HG03457 (cell line): ENCODE data around the gene HINT2.

Experiments used
- ATAC-seq: cut with Tn5 transposase; IDR thresholded peaks from one replicate; pipeline ENCODE4 v1.9.1; 2021; ENCODE audit warnings: moderate number of reproducible peaks; ENCODE audit not compliant: unreplicated experiment

The HINT2 gene

DNA sequence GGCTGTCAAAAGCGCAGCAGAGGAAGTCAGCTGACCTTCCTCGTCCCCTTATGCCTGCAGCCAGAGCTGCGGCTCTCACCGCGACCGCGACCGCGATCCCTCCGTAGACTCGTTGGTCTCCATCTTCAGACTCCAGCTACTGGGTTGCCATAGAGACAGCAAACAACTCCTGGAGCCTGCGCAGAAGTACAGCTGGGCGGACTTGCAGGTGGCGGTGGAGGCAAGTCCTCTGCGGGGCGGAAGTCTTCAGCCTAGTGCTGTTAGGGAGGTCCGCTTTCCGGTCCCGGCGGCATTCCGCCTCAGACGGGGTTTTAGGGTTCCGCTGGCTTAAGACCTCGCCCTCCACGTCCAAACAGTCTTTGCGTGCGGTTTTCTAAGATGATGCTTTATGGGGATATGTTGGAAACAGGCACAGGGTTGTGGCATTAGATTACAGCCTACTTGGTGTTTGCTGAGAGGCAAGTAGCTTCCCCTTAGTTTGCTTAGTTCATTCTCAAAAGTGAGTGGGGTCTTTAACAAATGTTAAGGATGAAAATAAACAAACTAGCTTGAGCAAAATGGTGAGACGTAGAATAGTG is 2.7 kb downstream of the HINT2 start, which contains the start of gene SPAG8:
TSS of gene SPAG8 (minus strand) at position 238 of the 578 bp plus-strand sequence. CDS start at position 123, 115 bp downstream.
- ATAC-seq = peak; percentile 55

DNA sequence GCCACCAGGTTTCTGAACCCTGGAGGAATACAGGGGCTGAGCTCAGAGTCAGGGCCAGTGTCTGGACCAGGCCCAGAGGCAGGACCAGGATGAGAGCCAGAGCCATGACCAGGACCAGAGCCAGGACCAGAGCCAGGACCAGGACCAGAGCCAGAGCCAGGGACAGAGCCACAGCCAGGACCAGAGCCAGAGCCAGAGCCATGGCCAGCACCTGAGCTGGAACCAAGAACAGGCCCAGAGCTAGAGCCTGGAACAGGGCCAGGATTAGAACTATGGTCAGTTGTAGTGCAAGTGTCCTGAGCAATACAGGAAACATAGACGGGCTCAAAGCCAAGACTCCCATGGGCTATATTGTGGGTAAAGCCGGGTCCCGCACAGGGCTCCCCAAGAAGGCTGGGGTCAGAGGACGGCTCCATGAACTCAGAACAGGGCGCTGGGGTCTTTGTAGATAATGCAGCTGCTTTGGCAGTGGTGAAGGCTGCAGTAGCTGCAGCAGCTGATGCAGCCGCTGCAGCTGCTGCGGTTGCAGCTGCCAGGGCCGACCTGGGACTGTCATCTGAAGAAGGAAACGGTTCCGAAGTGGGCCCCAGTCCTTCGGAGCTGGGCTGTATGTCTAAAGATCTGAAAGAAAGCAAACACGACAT is 3.3 kb downstream of the HINT2 start:
- no peak for ATAC-seq

GRCh38 chr9:35810122-35810521 is 4.7 kb downstream of the HINT2 start:
- ATAC-seq = no peak

GRCh38 chr9:35808433-35808832 is 6.4 kb downstream of the HINT2 start:
- no peak for ATAC-seq

DNA sequence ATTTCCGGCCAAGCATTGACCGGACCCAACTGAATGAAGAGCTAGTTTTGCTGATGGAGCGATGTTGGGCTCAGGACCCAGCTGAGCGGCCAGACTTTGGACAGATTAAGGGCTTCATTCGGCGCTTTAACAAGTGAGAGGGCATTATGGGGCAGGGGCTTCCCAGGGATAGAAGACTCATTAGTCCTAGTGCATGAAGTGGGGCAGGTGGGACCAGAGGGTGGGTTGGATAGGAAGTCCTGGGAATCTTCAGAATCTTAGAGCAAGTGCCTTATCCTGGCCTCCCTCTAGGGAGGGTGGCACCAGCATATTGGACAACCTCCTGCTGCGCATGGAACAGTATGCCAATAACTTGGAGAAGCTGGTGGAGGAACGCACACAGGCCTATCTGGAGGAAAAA is 8.7 kb downstream of the HINT2 start:
- ATAC-seq = no peak

DNA sequence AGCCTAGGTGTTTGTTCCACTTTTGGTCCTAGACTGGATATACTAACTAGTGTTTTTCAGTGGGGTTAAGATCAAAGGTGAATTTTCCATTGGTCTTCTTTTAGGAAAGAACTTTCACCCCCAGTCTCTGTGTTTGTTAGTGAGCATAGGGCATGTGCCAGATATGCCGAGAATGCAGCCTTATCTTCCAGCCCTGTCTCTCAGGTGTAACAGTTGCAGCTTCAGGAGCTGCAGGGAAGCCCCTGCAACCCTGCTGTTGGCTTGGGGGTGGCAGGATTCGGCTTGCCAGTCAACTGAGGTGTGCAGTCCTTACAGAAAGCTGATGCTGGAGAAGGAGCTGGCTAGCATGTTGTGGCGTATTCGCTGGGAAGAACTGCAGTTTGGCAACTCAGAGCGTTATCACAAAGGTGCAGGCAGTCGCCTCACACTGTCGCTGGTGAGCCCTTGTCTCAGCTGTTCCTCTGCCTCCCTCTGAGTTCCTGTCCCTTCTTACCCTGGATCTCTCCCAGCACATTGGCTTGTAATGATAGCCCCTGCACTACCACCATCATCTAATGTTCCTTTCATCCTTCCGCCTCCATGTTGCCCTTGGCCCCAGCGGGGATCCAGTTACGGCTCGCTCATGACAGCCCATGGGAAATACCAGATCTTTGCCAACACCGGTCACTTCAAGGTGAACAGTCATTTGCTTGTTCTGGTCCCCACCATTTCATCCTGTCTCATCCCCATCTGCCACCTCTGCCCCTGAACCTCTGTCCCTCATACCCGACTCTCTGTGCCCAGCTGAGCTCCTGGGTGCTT is 13.3 kb downstream of the HINT2 start:
- no peak for ATAC-seq

- no peak for ATAC-seq
Observed at GRCh38 chr9:35800530-35800929, 14.3 kb downstream of the HINT2 start.

GRCh38 chr9:35798658-35799374 is 16.0 kb downstream of the HINT2 start:
- no peak for ATAC-seq

DNA sequence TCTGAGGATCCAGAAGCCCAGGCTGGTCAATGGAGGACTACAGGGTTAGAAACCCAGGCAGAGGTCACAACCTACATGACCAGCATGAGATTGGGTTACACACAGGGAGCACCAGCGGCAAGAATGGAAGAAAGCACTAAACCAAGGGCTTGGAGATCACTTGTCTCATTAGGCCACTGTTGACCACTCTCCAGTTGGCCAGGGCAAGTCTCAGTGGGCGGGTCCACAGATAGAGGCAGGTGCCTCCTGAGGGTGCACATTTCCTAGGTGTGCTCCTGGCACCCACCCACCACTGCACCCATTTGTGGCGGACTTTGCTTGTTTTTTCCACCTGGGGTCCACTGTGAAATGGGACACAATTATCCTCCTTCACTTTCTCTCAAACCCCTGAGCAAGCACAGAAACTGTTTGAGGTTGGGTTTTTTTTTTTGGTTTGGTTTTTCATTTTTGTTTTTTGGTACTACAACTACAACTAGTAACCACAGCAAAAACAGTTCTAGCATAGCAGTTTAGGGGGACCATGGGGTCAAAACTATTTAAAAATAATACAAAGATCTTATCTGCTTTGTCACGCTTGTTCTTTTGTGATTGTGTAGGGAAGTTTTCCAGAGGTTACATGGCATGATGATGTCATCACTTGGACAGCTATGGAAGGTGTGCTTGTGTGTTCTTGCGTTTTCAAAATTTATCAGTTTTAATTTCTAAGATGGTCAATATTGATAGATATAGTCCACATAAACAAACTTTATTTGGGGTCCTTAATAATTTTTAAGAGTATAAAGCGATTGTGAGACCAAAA is 17.3 kb downstream of the HINT2 start:
- ATAC-seq = no peak

- ATAC-seq = no peak
Observed at GRCh38 chr9:35795695-35796094, 19.1 kb downstream of the HINT2 start.

GRCh38 chr9:35793461-35793860 is 21.4 kb downstream of the HINT2 start:
- no peak for ATAC-seq

DNA sequence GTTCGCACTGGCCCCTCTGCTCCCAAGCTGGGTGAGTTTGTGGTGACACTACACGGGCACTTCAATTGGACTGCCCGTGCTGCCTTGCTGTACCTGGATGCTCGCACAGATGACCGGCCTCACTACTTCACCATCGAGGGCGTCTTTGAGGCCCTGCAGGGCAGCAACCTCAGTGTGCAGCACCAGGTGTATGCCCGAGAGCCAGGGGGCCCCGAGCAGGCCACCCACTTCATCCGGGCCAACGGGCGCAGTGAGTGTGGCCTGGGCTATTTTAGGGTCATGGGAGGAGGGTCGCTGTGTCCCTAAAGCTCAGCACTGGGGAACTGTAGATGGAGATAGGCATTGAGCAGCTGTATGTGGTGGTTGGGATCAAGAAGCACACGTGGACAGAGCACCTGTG is 22.0 kb downstream of the HINT2 start:
- no peak for ATAC-seq

GRCh38 chr9:35792024-35792813 is 22.6 kb downstream of the HINT2 start:
- ATAC-seq = no peak

DNA sequence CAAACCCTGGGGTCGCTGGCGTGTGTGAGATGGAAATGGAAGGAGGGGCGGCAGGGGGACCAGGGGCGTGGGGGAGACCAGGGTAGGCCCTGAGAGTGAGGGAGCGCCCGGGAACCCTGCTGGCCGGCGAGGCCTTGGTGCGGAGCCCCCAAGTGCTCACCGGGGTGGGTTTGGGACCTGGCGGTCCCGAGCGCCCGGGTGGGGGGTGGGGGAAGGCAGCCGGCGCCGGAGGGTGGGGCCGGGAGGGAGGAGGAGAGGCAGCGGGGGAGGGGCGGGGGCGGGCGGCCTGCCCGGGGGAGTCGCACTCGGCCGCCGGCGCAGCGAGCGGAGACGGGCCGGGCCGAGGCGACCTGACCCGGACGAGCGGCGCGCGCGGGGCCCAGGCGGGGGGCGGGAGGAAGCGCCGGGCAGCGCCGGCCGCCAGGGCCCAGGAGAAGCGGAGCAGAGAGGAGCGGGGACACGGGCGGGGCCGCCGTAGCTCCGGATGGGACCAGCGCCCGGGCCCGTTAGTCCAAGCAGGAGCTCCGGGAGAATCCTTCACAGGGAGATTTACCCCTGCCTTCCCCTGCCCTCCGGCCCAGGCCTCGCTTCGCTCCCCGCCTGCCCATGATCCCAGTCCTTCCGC is 23.4 kb downstream of the HINT2 start, which contains the start of gene NPR2:
TSS of gene NPR2 (plus strand) at position 295 of the 625 bp plus-strand sequence. CDS start 818 bp downstream, outside the sequence.
- ATAC-seq = no peak

GRCh38 chr9:35790385-35791296 is 24.2 kb downstream of the HINT2 start:
- no peak for ATAC-seq

DNA sequence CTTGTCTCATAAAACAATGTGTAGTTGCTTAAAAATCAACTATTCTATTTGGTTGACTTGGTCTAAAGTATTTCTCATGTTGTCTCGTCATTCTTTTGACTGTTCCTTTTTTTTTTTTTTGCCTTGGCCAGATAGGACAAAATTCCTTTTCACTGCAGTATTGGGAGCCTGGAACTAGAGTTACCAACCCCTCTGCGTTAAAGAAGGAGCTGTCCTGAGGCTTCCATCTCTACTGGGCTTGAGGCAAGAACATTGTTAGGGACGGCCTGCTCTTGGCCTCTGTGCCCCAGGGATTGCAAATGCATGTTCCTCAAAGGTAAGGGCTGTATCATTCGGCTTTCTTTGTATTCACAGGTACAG is 24.8 kb downstream of the HINT2 start:
- no peak for ATAC-seq

DNA sequence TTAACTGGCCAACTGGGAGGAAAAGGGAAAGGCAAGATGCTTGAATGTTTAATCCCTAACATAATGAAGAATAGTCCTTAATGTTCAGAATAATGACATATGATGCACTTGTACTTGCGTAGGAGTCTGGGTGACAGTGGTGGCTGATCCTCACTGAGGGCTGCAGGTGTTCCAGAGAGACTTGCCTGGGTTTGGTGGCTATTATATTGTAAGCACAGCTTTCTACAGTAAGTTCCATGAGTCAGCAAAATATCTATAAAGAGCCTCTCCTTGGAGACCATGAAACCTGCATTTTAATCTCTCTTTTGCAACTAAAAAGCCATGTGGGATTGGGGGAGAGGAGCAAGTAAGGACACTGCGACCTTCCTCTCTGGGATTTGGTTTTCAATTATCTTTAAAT is 25.3 kb downstream of the HINT2 start:
- no peak for ATAC-seq

GRCh38 chr9:35783418-35783817 is 31.4 kb downstream of the HINT2 start:
- ATAC-seq = no peak
